SK-N-MC (cell line): ENCODE measurements around the gene CGB2.

ENCODE experiments used
- EZH2 ChIP-seq: fragments of 200-600 bp; sonication (generic); IDR thresholded peaks from one replicate; pipeline ENCODE4 v1.6.1; 2017; ENCODE audit warnings: antibody characterized with exemption
- POLR2AphosphoS5 ChIP-seq: IDR thresholded peaks from 2 replicates; pipeline ENCODE4 v1.6.1; 2012; ENCODE audit warnings: mild to moderate bottlenecking, low read depth, low read length, borderline replicate concordance

DNA sequence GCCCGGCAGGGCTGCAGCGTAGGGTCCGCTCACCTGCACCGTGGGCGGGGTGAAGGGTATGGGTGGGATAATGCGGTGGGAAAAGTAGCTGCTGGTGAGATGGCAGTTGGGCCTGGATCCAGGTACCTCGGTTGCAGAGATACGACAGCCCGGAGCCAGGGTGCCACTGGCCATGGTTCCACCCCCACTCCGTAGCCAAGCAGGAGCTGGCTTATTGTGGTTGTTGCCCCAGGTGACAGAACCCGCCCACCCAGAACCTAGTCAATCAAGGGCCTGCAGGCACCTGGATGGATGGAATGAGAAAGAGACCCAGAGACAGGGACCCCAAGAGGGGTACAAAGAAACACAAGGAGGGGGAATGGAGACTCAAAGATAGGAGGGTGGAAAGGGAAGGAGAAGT, 11.3 kb upstream of the CGB2 start:
- TF ChIP-seq EZH2, result no peak
- no peak for TF ChIP-seq POLR2AphosphoS5
